Gastroesophageal sphincter (tissue), 3 donors: ENCODE results near the gene SLC39A11.

Source experiments
- POLR2A ChIP-seq, 2 donors: fragments of 450-650 bp; IDR thresholded peaks; one replicate each; pipeline ENCODE4 v1.6.1; 2017; ENCODE audit warnings: antibody characterized with exemption in 2 of 2, mild to moderate bottlenecking in 2 of 2, moderate library complexity in 1 of 2
- TF ChIP-seq, protein P1 (sequence below), 4 experiments: fragments of 200-600 bp in 2 of 4; fragments of 450-650 bp in 2 of 4; sonication (generic) in 1 of 4; IDR thresholded peaks; one replicate each; pipeline ENCODE4 v1.5.1; 2017 to 2019; ENCODE audit warnings: antibody characterized with exemption in 4 of 4, mild to moderate bottlenecking in 2 of 4, moderate library complexity in 2 of 4

- TF ChIP-seq POLR2A (IDR thresholded peaks at IDR 0.05) = no peak
- TF ChIP-seq, protein P1, sequence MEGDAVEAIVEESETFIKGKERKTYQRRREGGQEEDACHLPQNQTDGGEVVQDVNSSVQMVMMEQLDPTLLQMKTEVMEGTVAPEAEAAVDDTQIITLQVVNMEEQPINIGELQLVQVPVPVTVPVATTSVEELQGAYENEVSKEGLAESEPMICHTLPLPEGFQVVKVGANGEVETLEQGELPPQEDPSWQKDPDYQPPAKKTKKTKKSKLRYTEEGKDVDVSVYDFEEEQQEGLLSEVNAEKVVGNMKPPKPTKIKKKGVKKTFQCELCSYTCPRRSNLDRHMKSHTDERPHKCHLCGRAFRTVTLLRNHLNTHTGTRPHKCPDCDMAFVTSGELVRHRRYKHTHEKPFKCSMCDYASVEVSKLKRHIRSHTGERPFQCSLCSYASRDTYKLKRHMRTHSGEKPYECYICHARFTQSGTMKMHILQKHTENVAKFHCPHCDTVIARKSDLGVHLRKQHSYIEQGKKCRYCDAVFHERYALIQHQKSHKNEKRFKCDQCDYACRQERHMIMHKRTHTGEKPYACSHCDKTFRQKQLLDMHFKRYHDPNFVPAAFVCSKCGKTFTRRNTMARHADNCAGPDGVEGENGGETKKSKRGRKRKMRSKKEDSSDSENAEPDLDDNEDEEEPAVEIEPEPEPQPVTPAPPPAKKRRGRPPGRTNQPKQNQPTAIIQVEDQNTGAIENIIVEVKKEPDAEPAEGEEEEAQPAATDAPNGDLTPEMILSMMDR (IDR thresholded peaks at IDR 0.05) = no peak
These were observed 189.0 kb downstream of the SLC39A11 start for GRCh38 chr17:72903522-72903921.
